ENCODE data around the gene CMTM3. TPM values are rescaled to one million over a fixed set of nuclear protein-coding genes. Genes with fewer than 3 reads are reported as not detected.

Gene CMTM3
- total and polyA plus RNA-seq, 10 donors = 16.2 to 53.1 (median 39.1) TPM

DNA sequence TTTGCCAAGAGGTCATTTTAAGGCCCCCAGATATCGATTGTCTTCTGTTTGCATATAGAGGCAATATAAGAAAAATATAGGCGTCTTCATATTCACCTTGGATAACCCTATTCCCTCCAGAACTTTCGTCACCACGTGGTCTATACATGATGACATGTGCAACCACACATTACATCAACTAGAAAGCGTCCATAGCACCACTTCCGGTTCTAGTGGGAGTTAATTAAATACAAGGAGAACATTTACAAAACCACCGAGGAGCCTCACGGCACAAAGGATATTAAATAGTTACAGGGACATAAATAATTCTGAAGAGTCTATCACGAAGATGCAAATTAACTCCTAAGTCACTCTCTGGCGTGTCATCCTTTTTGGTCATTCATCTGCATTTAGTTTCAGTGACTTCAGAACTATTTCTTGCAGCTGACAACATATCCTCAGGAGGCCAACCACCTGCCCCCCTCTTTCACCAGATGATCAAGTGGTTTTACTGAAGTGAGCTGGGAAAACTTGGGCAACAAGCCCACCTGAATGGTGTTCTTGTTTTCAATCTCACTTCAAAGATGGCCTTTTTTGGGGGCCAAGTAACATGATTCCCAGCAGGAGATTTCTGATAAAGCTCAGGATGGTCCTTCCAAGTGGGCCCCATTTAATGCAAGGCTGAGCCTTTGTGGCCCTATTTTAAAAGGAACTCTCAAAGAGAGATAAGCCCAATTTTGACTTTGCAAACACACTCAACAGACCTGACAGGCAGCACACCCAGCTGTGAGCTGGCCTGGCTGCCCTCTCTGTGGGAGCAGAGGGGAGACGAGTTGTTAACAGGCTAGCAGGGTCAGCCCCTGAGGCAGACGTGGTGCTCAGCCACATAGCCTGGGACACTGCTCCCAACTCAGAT, 15.3 kb downstream of the CMTM3 start:
- Histone ChIP-seq H3K9me3 (no peaks in the 10 kb centered on the region), H3K27me3 (replicated peaks in 1 of 7) (no peaks in the 10 kb centered on the region), H3K27ac (no peak overlapping the region), H3K4me3 (no peak overlapping the region), H3K36me3 (peaks cover 0 to 23% (median under 1%) of the 10 kb centered on the region in 6 donors), H3K4me1 (peaks cover 0 to 11% (median 0%) of the 10 kb centered on the region in 6 donors)
- WGBS, 5 donors = 59 to 75% (median 63%) methylated on average over 10 to 12 of the region's 12 CpGs
- intact Hi-C loops (cut with DNase I; ENCODE audit: low total_unique reads) = no loop called here
- peak; percentile 53 for DNase-seq
- TF ChIP-seq, protein P1, sequence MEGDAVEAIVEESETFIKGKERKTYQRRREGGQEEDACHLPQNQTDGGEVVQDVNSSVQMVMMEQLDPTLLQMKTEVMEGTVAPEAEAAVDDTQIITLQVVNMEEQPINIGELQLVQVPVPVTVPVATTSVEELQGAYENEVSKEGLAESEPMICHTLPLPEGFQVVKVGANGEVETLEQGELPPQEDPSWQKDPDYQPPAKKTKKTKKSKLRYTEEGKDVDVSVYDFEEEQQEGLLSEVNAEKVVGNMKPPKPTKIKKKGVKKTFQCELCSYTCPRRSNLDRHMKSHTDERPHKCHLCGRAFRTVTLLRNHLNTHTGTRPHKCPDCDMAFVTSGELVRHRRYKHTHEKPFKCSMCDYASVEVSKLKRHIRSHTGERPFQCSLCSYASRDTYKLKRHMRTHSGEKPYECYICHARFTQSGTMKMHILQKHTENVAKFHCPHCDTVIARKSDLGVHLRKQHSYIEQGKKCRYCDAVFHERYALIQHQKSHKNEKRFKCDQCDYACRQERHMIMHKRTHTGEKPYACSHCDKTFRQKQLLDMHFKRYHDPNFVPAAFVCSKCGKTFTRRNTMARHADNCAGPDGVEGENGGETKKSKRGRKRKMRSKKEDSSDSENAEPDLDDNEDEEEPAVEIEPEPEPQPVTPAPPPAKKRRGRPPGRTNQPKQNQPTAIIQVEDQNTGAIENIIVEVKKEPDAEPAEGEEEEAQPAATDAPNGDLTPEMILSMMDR (IDR thresholded peaks at IDR 0.05 in 8 of 11, conservative IDR thresholded peaks at IDR 0.05 in 3 of 11) = no peak
- no peak for TF ChIP-seq POLR2AphosphoS5 (IDR thresholded peaks at IDR 0.05)
- TF ChIP-seq POLR2A (IDR thresholded peaks at IDR 0.05) = no peak

DNA sequence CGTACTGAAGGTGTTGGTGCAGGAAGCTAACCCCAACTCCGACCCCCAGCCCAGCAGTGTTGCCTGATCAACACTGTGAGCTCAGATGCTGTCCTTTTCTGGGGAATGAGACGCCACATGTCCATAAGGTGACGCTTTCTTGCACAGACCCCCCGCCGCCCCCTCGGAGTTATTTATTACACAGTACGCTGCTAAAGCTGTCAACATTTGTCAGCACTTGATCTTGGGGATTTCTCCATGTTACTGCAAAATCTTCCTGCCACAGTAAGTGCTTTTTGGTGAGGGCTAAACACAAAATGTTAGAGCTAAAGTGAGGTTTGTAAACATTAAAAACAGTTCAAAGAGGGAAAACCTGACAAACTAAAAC, 15.9 kb downstream of the CMTM3 start:
- H3K27ac ChIP-seq = no peak overlapping the region
- TF ChIP-seq, protein P1 (IDR thresholded peaks at IDR 0.05 in 8 of 11, conservative IDR thresholded peaks at IDR 0.05 in 3 of 11) = no peak
- TF ChIP-seq POLR2A (IDR thresholded peaks at IDR 0.05) (no peak), POLR2AphosphoS5 (IDR thresholded peaks at IDR 0.05) (no peak)
- H3K4me3 ChIP-seq = no peak overlapping the region
- H3K36me3 ChIP-seq = peaks cover 0 to 21% (median 0%) of the 10 kb centered on the region in 6 donors
- intact Hi-C loops (cut with DNase I; ENCODE audit: low total_unique reads) = no loop called here
- no peaks in the 10 kb centered on the region for H3K9me3 ChIP-seq
- WGBS, 5 donors = 90 to 97% (median 92%) methylated on average over 7 to 8 of the region's 8 CpGs
- no peaks in the 10 kb centered on the region for H3K27me3 ChIP-seq (replicated peaks in 1 of 7)
- peaks cover 0 to 11% (median 0%) of the 10 kb centered on the region in 6 donors for H3K4me1 ChIP-seq
- no peak for DNase-seq

DNA sequence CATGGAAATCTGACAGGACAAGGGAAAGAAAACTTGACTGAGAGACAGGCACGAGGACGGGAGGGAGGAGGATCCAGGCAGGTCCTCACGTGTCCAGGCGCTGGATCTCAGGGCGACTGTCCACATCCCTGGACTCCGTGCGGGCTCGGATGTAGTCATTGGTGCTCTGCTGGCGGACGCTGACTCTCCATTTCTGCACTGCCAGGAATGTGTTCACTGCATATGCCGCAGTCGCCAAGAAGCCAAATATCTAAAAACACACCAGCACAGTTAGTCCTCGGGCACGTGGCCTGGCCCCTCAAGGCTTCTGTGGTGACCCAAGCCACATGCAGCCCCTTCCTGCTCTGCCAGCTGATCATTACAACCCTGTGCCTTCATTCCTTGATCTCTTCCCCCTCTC, 17.5 kb downstream of the CMTM3 start:
- Histone ChIP-seq H3K27me3 (replicated peaks in 1 of 7) (no peaks in the 10 kb centered on the region), H3K27ac (no peak overlapping the region), H3K4me1 (peaks cover 0 to 11% (median 0%) of the 10 kb centered on the region in 6 donors), H3K9me3 (no peaks in the 10 kb centered on the region), H3K4me3 (no peak overlapping the region), H3K36me3 (peaks cover 0 to 21% (median 0%) of the 10 kb centered on the region in 6 donors)
- DNase-seq = peak; percentile 39
- TF ChIP-seq POLR2A (IDR thresholded peaks at IDR 0.05) (no peak), POLR2AphosphoS5 (IDR thresholded peaks at IDR 0.05) (no peak)
- TF ChIP-seq, protein P1 (IDR thresholded peaks at IDR 0.05 in 8 of 11, conservative IDR thresholded peaks at IDR 0.05 in 3 of 11) = no peak
- whole genome bisulfite sequencing, 5 donors = 93 to 98% (median 96%) methylated on average over 12 to 14 of the region's 14 CpGs
- intact Hi-C loops (cut with DNase I; ENCODE audit: low total_unique reads) = no loop called here

DNA sequence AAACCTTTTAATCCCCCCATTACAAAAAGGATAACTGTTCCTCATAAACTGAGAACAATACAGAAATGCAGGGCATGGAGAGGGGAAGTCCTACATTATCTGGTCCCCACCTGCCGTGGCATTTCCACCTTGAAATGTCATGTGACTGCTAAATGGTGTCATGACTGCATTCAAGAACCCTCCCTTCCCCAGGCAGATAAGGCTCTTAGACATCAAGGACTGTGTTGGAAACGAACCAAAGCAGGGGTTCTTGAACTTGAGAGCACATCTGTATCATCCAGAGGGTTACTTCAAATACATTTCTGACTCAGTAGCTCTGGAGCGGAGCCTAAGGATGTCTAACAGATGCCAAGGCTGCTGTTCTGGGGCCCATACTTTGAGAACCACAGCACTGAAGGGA, 18.4 kb downstream of the CMTM3 start:
- Histone ChIP-seq H3K4me3 (no peak overlapping the region), H3K36me3 (peaks cover 0 to 21% (median 0%) of the 10 kb centered on the region in 6 donors), H3K4me1 (peaks cover 0 to 11% (median 0%) of the 10 kb centered on the region in 6 donors), H3K27ac (no peak overlapping the region), H3K9me3 (no peaks in the 10 kb centered on the region), H3K27me3 (replicated peaks in 1 of 7) (no peaks in the 10 kb centered on the region)
- no peak for DNase-seq
- whole genome bisulfite sequencing, 5 donors = 54 to 74% (median 70%) methylated on average over 3 of the region's 3 CpGs
- TF ChIP-seq POLR2A (IDR thresholded peaks at IDR 0.05) = no peak
- TF ChIP-seq, protein P1 (IDR thresholded peaks at IDR 0.05 in 8 of 11, conservative IDR thresholded peaks at IDR 0.05 in 3 of 11) = no peak
- TF ChIP-seq POLR2AphosphoS5 (IDR thresholded peaks at IDR 0.05) = no peak
- intact Hi-C loops (cut with DNase I; ENCODE audit: low total_unique reads) = no loop called here
